ENCODE results near the gene GATD1.

The GATD1 gene

GRCh38 chr11:769887-770641 is 7.2 kb downstream of the GATD1 start:
- TF ChIP-seq ZBTB7A (IDR thresholded peaks at IDR 0.05; ENCODE audit: low read depth) (no peak), YY1 (IDR thresholded peaks at IDR 0.05; ENCODE audit: low read depth) (no peak), TCF12 (IDR thresholded peaks at IDR 0.05; ENCODE audit: low read depth) (no peak), MAX (IDR thresholded peaks at IDR 0.05) (no peak), EGR1 (IDR thresholded peaks at IDR 0.05) (no peak), CREB1 (IDR thresholded peaks at IDR 0.05; ENCODE audit: low read depth) (no peak), RAD21 (IDR thresholded peaks at IDR 0.05; ENCODE audit: low read depth) (no peak), REST (IDR thresholded peaks at IDR 0.05; ENCODE audit: low read depth) (no peak), NFIC (IDR thresholded peaks at IDR 0.05) (no peak), TEAD4 (IDR thresholded peaks at IDR 0.05) (no peak), FOXM1 (IDR thresholded peaks at IDR 0.05; ENCODE audit: borderline replicate concordance, low read depth) (no peak), CEBPB (IDR thresholded peaks at IDR 0.05) (no peak)

- TF ChIP-seq FOXM1 (IDR thresholded peaks at IDR 0.05; ENCODE audit: borderline replicate concordance, low read depth) (no peak), EP300 (IDR thresholded peaks at IDR 0.05; ENCODE audit: borderline replicate concordance) (no peak), CEBPB (IDR thresholded peaks at IDR 0.05) (no peak), CREB1 (IDR thresholded peaks at IDR 0.05; ENCODE audit: low read depth) (no peak), ZBTB7A (IDR thresholded peaks at IDR 0.05; ENCODE audit: low read depth) (no peak), EGR1 (IDR thresholded peaks at IDR 0.05) (no peak), MAX (IDR thresholded peaks at IDR 0.05) (no peak), TAF1 (IDR thresholded peaks at IDR 0.05; ENCODE audit: low read depth) (no peak), TCF12 (IDR thresholded peaks at IDR 0.05; ENCODE audit: low read depth) (no peak), RAD21 (IDR thresholded peaks at IDR 0.05; ENCODE audit: low read depth) (no peak), NFIC (IDR thresholded peaks at IDR 0.05) (no peak), USF1 (IDR thresholded peaks at IDR 0.05) (no peak), TEAD4 (IDR thresholded peaks at IDR 0.05) (no peak), YY1 (IDR thresholded peaks at IDR 0.05; ENCODE audit: low read depth) (no peak), REST (IDR thresholded peaks at IDR 0.05; ENCODE audit: low read depth) (no peak)
Measured at GRCh38 chr11:767238-767637, 10.0 kb downstream of the GATD1 start.

GRCh38 chr11:766936-767210 is 10.4 kb downstream of the GATD1 start:
- TF ChIP-seq RAD21 (IDR thresholded peaks at IDR 0.05; ENCODE audit: low read depth) = no peak
- no peak for TF ChIP-seq REST (IDR thresholded peaks at IDR 0.05; ENCODE audit: low read depth)
- no peak for TF ChIP-seq USF1 (IDR thresholded peaks at IDR 0.05)
- no peak for TF ChIP-seq EGR1 (IDR thresholded peaks at IDR 0.05)
- TF ChIP-seq TCF12 (IDR thresholded peaks at IDR 0.05; ENCODE audit: low read depth) = no peak
- no peak for TF ChIP-seq CREB1 (IDR thresholded peaks at IDR 0.05; ENCODE audit: low read depth)
- TF ChIP-seq TEAD4 (IDR thresholded peaks at IDR 0.05) = no peak
- no peak for TF ChIP-seq NFIC (IDR thresholded peaks at IDR 0.05)
- no peak for TF ChIP-seq TAF1 (IDR thresholded peaks at IDR 0.05; ENCODE audit: low read depth)
- TF ChIP-seq ZBTB7A (IDR thresholded peaks at IDR 0.05; ENCODE audit: low read depth) = no peak
- TF ChIP-seq YY1 (IDR thresholded peaks at IDR 0.05; ENCODE audit: low read depth) = no peak
- TF ChIP-seq EP300 (IDR thresholded peaks at IDR 0.05; ENCODE audit: borderline replicate concordance) = no peak
- no peak for TF ChIP-seq MAX (IDR thresholded peaks at IDR 0.05)
- TF ChIP-seq CEBPB (IDR thresholded peaks at IDR 0.05) = no peak
- no peak for TF ChIP-seq FOXM1 (IDR thresholded peaks at IDR 0.05; ENCODE audit: borderline replicate concordance, low read depth)
